NCI-H345 treated with DMSO at 0.1 percent for 48 hours (cell line): Measurements from ENCODE around the gene TNNT2.

Source experiments
- DNase-seq: peaks from one replicate; lab custom pipeline; 2025; ENCODE audit not compliant: unreplicated experiment; lab: John Stamatoyannopoulos, UW

Gene TNNT2

DNA sequence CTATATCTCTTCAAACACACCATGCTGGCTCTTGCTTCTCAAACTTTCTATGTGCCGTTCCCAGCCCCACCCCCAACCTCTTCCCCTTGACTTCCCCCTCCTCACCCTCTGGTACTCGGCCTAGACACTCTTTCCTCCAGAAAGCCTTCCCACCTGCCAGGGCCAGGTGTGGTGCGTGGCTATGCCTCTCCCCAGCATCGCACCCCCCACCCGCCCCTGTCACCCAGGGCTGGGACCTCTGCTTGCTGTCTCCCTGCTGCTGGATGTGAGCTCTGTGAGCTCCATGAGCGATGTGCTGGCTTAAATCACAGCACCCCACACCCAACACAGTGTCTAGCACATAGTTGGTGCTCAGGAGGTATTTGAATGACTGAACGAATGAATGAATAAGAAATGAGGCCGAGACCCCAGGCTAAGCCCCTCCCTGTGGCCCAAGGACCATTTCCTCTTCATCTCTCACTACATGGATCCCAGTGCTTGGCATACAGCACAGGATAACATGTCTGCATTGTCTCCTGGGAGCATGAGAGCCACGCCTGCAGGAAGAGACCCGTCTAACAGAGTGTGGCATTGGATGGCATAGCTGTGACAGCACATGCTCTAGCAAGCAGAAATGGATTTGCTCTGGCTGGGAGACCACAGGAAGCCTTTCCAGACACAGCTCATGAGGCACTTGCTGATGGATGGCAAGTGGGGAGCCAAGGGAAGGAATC lies 19.7 kb downstream of the TNNT2 start:
- DNase-seq = no peak

DNA sequence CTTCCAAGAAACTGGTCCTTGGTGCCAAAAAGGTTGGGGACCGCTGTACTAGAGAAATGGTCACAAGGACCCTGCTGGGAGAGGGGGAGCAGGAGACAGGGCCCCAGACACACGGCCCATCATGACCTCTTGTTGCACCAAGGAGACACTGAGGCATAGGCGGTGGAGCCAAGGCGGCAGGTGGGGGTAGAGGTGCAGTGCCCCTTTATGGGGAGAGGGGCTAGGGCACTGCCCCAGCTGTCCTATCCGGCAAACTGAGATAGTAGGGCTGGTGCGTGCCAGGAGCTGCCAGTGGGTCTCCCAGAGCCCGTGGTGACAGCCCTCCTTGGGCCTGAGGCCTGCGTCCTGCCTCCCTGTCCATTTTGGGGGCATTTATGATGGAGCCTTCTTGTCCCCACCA lies 20.3 kb downstream of the TNNT2 start:
- no peak for DNase-seq

- no peak for DNase-seq
Measured at GRCh38 chr1:201356701-201357100, 20.8 kb downstream of the TNNT2 start.

GRCh38 chr1:201356236-201356635 lies 21.2 kb downstream of the TNNT2 start:
- DNase-seq = no peak

GRCh38 chr1:201355471-201355870 lies 22.0 kb downstream of the TNNT2 start:
- DNase-seq = no peak

- no peak for DNase-seq
Measured at GRCh38 chr1:201354901-201355295, 22.6 kb downstream of the TNNT2 start.

- no peak for DNase-seq
Measured at GRCh38 chr1:201354151-201354900, 23.2 kb downstream of the TNNT2 start.

DNA sequence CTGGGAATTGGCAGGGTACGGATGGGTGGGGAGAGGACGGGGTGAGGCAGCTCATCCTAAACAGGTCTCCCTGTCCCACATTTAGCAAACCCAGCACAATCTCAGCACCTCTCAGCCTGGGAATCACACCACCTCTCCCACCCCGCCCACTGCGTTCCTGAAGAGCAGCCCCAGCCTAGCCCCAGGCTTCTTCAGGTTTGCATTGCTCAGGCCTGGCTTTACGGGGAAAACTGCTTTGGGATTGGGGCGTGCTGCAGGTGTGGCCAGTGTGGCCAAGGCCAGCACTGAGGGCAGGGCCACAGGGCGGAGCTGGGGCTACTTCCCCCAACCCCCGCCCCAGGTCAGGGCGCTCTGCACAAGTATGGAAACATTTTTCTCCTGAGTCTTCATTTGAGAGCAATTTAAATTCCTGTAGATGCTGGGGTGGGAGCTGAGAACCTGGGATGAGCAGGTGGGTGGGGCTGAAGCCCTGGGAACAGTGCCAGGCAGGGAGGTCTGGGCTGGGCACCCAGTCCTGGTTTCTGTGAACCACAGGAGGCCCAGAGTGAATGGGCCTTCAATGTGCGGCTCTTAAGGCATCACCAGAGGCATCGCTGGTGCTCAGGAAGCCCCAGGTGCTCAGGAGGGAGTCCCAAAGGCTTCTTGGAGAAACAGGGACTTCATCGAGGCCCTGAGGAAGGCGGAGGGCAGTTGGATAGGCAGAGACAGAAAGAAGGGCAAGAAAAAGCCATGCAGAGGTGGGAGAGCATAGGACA lies 24.1 kb downstream of the TNNT2 start:
- DNase-seq = no peak

DNA sequence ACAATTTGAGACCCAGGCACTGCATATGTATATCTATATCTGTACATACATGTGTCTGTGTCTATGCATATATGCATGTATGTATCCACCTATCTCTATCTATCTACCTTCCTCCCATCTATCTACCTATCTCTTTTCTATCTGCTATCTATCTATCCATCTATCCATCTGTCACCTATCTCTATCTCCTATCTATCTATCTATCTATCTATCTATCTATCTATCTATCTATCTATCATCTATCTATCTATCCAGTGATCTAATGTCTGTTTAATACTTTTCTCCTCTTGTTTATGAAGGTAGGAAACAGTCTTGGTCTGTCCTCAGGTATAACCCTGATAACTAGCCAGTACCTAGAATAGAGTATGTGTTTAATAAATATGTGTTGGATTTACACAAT lies 25.9 kb downstream of the TNNT2 start:
- DNase-seq = no peak

GRCh38 chr1:201350884-201351283 lies 26.6 kb downstream of the TNNT2 start:
- no peak for DNase-seq

- no peak for DNase-seq
Measured at GRCh38 chr1:201350361-201350725, 27.1 kb downstream of the TNNT2 start.

- no peak for DNase-seq
Measured at GRCh38 chr1:201349092-201349491, 28.4 kb downstream of the TNNT2 start.

- no peak for DNase-seq
Measured at GRCh38 chr1:201348211-201348566, 29.3 kb downstream of the TNNT2 start.

DNA sequence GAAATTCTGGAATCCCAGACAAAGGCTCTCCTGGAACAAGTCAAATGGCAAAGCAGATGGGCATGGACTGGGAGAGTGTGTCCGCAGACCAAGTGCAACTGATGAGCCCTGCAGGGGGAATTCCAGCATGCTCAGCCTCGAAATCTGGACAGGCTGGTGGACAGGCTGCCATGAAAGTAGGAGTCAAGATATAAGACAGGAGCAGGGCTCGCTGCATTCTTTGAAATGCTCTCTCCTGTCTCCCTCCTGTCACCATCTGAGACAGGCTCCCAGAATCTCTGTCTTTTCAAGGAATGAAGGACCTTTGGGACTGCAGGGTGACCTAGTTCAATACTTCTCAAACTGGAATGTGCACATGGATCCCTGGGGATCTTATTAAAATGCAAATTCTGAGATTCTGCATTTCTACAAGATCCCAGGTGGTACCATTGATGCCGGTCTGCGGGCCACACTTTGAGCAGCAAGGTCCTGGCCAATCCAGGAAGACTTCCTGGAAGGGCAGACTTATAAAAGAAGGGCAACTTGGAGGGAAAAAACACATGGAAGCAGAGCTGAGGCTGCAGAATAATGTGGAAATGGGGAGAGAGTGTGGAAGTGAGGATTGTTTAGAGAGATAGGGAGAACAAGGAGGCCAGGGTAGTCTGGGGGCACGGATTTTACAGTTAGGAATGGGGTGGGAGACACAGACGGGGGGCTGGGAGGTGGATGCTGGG lies 29.8 kb downstream of the TNNT2 start:
- no peak for DNase-seq

- DNase-seq = no peak
Measured at GRCh38 chr1:201346987-201347386, 30.5 kb downstream of the TNNT2 start.

DNA sequence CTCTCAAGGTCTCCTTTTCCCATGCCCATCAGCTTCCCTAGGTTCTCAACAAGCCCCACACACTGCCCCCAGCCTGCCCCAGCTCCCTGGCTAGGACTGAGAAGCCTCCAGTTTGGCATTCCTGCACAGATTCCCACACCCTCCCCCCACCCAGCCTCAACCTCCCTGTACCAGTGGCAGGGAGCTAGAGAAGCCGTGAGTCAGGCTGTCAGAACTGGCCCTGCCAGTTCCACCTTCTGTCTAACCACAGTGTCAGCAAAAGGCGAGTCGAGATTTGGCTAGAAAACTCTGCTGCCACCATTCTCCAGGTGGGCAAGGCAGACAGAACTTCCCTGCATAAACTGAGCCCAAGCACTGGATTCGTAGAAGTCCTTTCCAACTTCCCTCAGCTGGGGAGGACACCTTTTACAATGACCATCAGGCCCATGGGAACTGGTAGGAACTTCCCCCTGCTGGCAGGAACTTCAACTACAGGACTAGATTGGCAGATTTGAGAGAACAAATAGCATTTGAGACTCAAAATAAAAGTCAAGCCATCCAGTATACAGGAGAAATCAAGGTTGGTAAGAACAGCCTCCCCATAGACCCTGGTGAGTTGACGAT lies 31.0 kb downstream of the TNNT2 start:
- no peak for DNase-seq

- no peak for DNase-seq
Measured at GRCh38 chr1:201345081-201345355, 32.5 kb downstream of the TNNT2 start.

DNA sequence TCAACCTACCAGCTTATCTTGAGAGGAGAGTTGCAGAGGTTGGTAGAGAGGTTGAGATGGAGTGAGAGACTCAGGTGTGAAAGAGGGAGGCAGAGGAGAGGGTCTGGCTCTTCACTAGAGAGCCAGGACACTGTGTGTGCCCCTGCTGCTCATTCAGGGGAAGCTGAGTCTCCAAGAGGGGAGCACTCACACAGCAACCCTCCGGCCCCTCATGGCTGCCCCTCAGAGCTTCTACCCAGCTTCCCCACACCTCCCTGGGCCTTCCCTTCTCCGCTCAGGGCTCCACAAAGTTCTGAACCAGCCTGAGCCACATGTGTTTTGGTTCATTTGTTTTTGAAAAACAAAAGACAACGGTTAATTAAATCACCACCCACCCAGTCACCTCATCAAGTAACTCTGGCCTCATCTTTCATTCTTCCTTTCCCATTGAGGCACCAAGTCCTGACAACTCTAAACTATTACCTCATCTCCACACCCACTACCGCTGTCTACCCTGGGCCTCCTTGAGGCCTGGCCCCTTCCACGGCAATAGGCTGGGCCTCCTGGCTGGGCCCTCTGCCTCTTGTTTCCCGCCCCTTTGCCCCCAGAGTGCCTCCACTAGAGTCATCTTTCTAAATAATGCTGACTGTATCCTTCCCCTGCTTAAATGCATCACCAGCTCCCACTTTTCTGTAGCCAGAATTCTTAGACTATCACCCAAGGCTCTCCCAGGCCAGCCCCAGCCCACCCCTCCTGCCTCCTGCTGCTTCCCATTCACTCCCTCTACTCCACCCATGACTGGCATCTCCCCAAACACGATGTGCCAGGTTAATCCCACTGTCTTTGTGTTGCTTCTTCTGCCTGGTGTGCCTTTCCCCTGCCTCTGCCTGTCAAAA lies 33.0 kb downstream of the TNNT2 start:
- no peak for DNase-seq

DNA sequence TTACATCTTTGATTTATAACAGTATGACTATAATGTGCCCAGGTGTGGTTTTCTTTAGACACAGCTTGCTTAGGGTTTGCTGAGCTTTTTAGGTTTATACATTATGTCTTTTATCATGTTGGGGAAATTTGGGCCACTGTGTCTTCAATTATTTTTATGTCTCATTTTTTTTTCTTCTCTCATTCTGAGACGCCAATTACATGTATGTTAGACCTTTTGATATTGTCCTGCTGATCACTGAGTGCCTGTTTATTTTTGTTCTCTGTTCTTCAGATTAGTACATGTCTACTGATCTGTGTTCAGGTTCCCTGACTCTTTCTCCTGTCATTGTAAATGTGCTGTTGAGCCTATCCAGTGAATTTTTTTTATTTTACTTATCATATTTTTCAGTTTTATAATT lies 36.1 kb downstream of the TNNT2 start:
- no peak for DNase-seq

GRCh38 chr1:201336711-201337450 lies 40.6 kb downstream of the TNNT2 start:
- DNase-seq = no peak
